ENCODE data around the gene CCDC3. TPM values are rescaled to one million over a fixed set of nuclear protein-coding genes. Genes with fewer than 3 reads are reported as not detected.

The CCDC3 gene
- total RNA-seq, 4 donors from 2014 or later: 7.9 to 40.6 (median 24.9) TPM

DNA sequence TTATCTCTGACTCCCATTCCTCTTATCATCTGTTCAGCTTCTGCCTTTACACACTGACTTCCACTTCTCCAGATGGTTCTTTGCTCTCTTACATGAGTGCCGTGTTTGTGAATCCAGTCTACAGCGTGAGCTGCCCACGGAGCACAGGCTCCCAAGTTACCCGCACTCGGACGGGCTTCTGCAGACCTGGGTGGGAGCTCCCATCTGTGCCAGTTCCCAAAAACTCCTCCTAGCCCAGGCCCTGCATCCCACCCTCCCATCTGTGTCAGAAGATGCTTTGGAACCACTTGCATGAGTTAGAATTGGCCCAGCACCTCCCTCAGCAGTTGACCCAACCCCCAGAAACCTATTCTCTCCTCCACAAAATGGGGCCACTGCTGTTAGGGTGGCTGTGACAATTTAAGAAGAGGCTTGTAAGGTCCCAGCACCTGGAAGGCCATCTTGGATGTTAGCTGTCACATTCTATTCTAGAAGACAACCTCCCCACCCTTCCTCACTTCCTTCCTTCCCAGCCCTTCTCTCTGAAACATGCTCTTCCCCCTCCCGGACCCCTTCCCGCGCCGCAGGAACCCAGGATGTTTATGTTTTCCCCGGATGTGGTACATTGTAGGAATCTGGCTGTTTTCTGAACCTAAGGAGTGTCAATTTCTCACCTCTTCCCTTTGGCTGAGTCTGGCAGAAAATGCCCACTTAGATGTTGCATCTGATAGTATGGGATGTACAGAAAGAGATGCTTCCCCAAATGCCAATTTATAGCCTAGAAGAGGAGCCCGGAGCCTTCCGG lies 79.2 kb downstream of the CCDC3 start:
- Histone ChIP-seq H3K36me3 (no peaks in the 10 kb centered on the region), H3K27ac (no peak overlapping the region), H3K4me1 (no peaks in the 10 kb centered on the region), H3K27me3 (no peaks in the 10 kb centered on the region), H3K4me3 (no peak overlapping the region), H3K9me3 (no peaks in the 10 kb centered on the region)
- DNase-seq: no peak
- no peak for TF ChIP-seq CTCF (IDR thresholded peaks at IDR 0.05)
- TF ChIP-seq POLR2A (IDR thresholded peaks at IDR 0.05): no peak
- intact Hi-C loops (cut with DNase I; ENCODE audit: low total_unique reads): no loop called here

- H3K27me3 ChIP-seq: no peaks in the 10 kb centered on the region
- no peak overlapping the region for H3K27ac ChIP-seq
- H3K9me3 ChIP-seq: no peaks in the 10 kb centered on the region
- no peak for TF ChIP-seq POLR2A (IDR thresholded peaks at IDR 0.05)
- TF ChIP-seq CTCF (IDR thresholded peaks at IDR 0.05): no peak
- intact Hi-C loops (cut with DNase I; ENCODE audit: low total_unique reads): no loop called here
- H3K4me1 ChIP-seq: no peaks in the 10 kb centered on the region
- no peak for DNase-seq
- H3K36me3 ChIP-seq: no peaks in the 10 kb centered on the region
- H3K4me3 ChIP-seq: no peak overlapping the region
These were observed 80.3 kb downstream of the CCDC3 start for GRCh38 chr10:12921163-12921562.

DNA sequence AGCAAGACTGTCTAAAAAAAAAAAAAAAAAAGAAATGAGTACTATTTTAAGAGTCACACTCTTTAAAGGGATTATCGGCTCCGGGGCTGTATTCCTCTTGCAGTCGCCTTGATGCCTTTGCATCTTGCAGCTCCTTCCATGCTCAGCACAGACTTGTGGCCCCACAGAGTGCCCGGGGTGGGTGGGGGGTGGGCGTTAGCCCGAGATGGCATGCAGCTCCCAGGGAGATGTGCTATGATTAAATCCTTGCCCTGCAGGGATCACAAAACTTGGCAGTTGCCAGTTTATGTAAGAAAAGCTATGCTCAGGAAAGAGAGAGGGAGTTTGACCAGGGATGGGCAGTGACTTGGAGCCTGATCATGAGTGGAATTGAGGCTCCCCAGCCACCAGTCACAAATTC lies 81.9 kb downstream of the CCDC3 start:
- Histone ChIP-seq H3K27me3 (no peaks in the 10 kb centered on the region), H3K36me3 (no peaks in the 10 kb centered on the region), H3K4me1 (no peaks in the 10 kb centered on the region), H3K27ac (no peak overlapping the region), H3K4me3 (no peak overlapping the region), H3K9me3 (no peaks in the 10 kb centered on the region)
- no peak for DNase-seq
- intact Hi-C loops (cut with DNase I; ENCODE audit: low total_unique reads): no loop called here
- no peak for TF ChIP-seq POLR2A (IDR thresholded peaks at IDR 0.05)
- no peak for TF ChIP-seq CTCF (IDR thresholded peaks at IDR 0.05)

DNA sequence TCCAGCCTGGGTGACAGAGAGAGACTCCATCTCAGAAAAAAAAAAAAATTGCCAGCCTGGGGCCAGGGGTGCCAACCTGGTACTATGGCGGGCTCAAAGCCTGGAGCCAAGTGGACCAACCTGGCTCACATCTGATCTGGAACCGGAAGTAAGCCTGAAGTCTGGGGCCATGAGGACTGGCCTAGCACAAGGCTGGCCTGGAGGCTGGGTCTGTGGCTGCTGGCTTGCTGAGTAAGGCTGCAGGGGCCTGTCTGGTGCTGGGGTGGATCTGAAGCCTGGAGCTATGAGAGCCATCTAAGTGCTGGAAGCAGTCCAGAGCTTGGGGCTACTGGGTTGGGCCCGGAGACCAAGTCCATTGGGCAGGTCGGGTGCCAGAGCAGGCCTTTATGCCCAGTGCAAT lies 84.9 kb downstream of the CCDC3 start:
- Histone ChIP-seq H3K36me3 (no peaks in the 10 kb centered on the region), H3K4me1 (no peaks in the 10 kb centered on the region), H3K4me3 (no peak overlapping the region), H3K27ac (no peak overlapping the region), H3K27me3 (no peaks in the 10 kb centered on the region), H3K9me3 (no peaks in the 10 kb centered on the region)
- no peak for TF ChIP-seq CTCF (IDR thresholded peaks at IDR 0.05)
- no peak for TF ChIP-seq POLR2A (IDR thresholded peaks at IDR 0.05)
- intact Hi-C loops (cut with DNase I; ENCODE audit: low total_unique reads): no loop called here
- no peak for DNase-seq

- no peaks in the 10 kb centered on the region for H3K4me1 ChIP-seq
- H3K36me3 ChIP-seq: no peaks in the 10 kb centered on the region
- no peak overlapping the region for H3K4me3 ChIP-seq
- no peak for DNase-seq
- no peak overlapping the region for H3K27ac ChIP-seq
- intact Hi-C loops (cut with DNase I; ENCODE audit: low total_unique reads): no loop called here
- H3K9me3 ChIP-seq: no peaks in the 10 kb centered on the region
- TF ChIP-seq POLR2A (IDR thresholded peaks at IDR 0.05): no peak
- no peaks in the 10 kb centered on the region for H3K27me3 ChIP-seq
These were observed 85.8 kb downstream of the CCDC3 start for GRCh38 chr10:12915637-12916168.

Data from uterus (tissue), 4 donors.